MCF 10A (cell line): ENCODE results near the gene CHCHD3. TPM values are rescaled to one million over a fixed set of nuclear protein-coding genes. Genes with fewer than 3 reads are reported as not detected.

Experiments used
- BruUV-seq: library from RNA; stranded (reverse); fragments of 400-500 nt; replicated peaks from 2 replicates; lab custom pipeline; 2021; lab: Mats Ljungman, UMichigan
- CTCF ChIA-PET: fragments of 300-600 bp; sonication (Branson Sonifier 250); formaldehyde crosslinking; extraction: SDS; loops from one replicate; lab custom pipeline; 2021; ENCODE audit warnings: antibody characterized with exemption, inconsistent platforms; lab: Yijun Ruan, JAX
- POLR2A ChIA-PET: fragments of 300-600, 350-650 bp; sonication (Branson Sonifier 250); formaldehyde crosslinking; extraction: SDS; loops from one replicate; lab custom pipeline; 2020; ENCODE audit warnings: antibody characterized with exemption, inconsistent platforms; lab: Yijun Ruan, JAX
- DNase-seq: peaks from one replicate; pipeline ENCODE4 v3.0.0-alpha.2; 2018; ENCODE audit not compliant: unreplicated experiment
- H3K27ac Mint-ChIP-seq: one replicate; pipeline ENCODE4 v1.8.0; 2022; ENCODE audit warnings: mild to moderate bottlenecking, low read depth, mixed read lengths; ENCODE audit not compliant: unreplicated experiment
- H3K27me3 Mint-ChIP-seq: one replicate; pipeline ENCODE4 v1.8.0; 2022; ENCODE audit warnings: mixed read lengths; ENCODE audit not compliant: insufficient read depth, unreplicated experiment
- H3K36me3 Mint-ChIP-seq: one replicate; pipeline ENCODE4 v1.8.0; 2022; ENCODE audit warnings: mild to moderate bottlenecking, moderate library complexity, mixed read lengths; ENCODE audit not compliant: insufficient read depth, unreplicated experiment
- H3K4me1 Mint-ChIP-seq: one replicate; pipeline ENCODE4 v1.8.0; 2022; ENCODE audit warnings: mixed read lengths; ENCODE audit not compliant: insufficient read depth, unreplicated experiment
- H3K4me3 Mint-ChIP-seq: one replicate; pipeline ENCODE4 v1.8.0; 2022; ENCODE audit warnings: mild to moderate bottlenecking, moderate library complexity, mixed read lengths; ENCODE audit not compliant: unreplicated experiment
- H3K9me3 Mint-ChIP-seq: one replicate; pipeline ENCODE4 v1.8.0; 2022; ENCODE audit warnings: mixed read lengths; ENCODE audit not compliant: unreplicated experiment
- CTCF ChIP-seq: fragments of 200-600 bp; IDR thresholded peaks from one replicate; pipeline ENCODE4 v1.8.0; 2022; ENCODE audit warnings: antibody characterized with exemption, mild to moderate bottlenecking; ENCODE audit not compliant: unreplicated experiment
- intact Hi-C: fragments of 100-400 bp; cut with micrococcal nuclease; formaldehyde crosslinking; loops from 2 replicates; pipeline ENCODE4 v1.14.1; 2022
- total RNA-seq: library from RNA; stranded (reverse); gene quantifications from 2 replicates; pipeline ENCODE4 v1.2.3, GENCODE V29; 2022

The CHCHD3 gene
- total RNA-seq, 1 experiment from 2014 or later = 102 TPM

- DNase-seq = no peak
- intact Hi-C loops = no loop called here
- peaks cover 16% of the 10 kb centered on the region for H3K9me3 Mint-ChIP-seq
- no peaks in the 10 kb centered on the region for H3K27me3 Mint-ChIP-seq
- ChIA-PET POLR2A (no interaction called here), CTCF (interaction anchor here (0.6 to 0.8 kb wide), 3 partner anchors 88 to 950 kb away, joined by 3 read pairs; no protein-coding TSS in a partner anchor)
- peaks cover 2% of the 10 kb centered on the region for H3K36me3 Mint-ChIP-seq
- TF ChIP-seq CTCF = no peak
- H3K4me3 Mint-ChIP-seq = no peak overlapping the region
- peaks cover 13% of the 10 kb centered on the region for H3K4me1 Mint-ChIP-seq
- H3K27ac Mint-ChIP-seq = no peak overlapping the region
- no TSS peak for BruUV-seq
Measured at GRCh38 chr7:132771301-132771730, 310.6 kb downstream of the CHCHD3 start.

GRCh38 chr7:132770055-132770454 lies 311.8 kb downstream of the CHCHD3 start:
- Mint-ChIP-seq H3K9me3 (peaks cover 16% of the 10 kb centered on the region), H3K27ac (no peak overlapping the region), H3K36me3 (no peaks in the 10 kb centered on the region), H3K4me1 (peaks cover 13% of the 10 kb centered on the region), H3K4me3 (no peak overlapping the region), H3K27me3 (no peaks in the 10 kb centered on the region)
- POLR2A ChIA-PET = no interaction called here
- DNase-seq = no peak
- CTCF ChIA-PET = interaction anchor here (0.7 kb wide), 1 partner anchor 22 kb away, joined by 3 read pairs; no protein-coding TSS in a partner anchor
- no peak for TF ChIP-seq CTCF
- intact Hi-C loops = no loop called here
- no TSS peak for BruUV-seq

- no peak for TF ChIP-seq CTCF
Measured at GRCh38 chr7:132769280-132769679, 312.6 kb downstream of the CHCHD3 start.

GRCh38 chr7:132768099-132768498 lies 313.8 kb downstream of the CHCHD3 start:
- H3K4me3 Mint-ChIP-seq = no peak overlapping the region
- H3K27me3 Mint-ChIP-seq = no peaks in the 10 kb centered on the region
- no peaks in the 10 kb centered on the region for H3K36me3 Mint-ChIP-seq
- intact Hi-C loops = no loop called here
- peaks cover under 1% of the 10 kb centered on the region for H3K4me1 Mint-ChIP-seq
- no TSS peak for BruUV-seq
- peaks cover 16% of the 10 kb centered on the region for H3K9me3 Mint-ChIP-seq
- no peak overlapping the region for H3K27ac Mint-ChIP-seq
- CTCF ChIA-PET = no interaction called here
- no peak for DNase-seq
- POLR2A ChIA-PET = no interaction called here
- no peak for TF ChIP-seq CTCF

More at GRCh38 chr7:132769280-132769679, 312.6 kb downstream of the CHCHD3 start:
- H3K27ac Mint-ChIP-seq = no peak overlapping the region
- peaks cover 13% of the 10 kb centered on the region for H3K4me1 Mint-ChIP-seq
- no TSS peak for BruUV-seq
- intact Hi-C loops = no loop called here
- DNase-seq = no peak
- H3K9me3 Mint-ChIP-seq = peaks cover 16% of the 10 kb centered on the region
- POLR2A ChIA-PET = no interaction called here
- no peak overlapping the region for H3K4me3 Mint-ChIP-seq
- no peaks in the 10 kb centered on the region for H3K27me3 Mint-ChIP-seq
- no peaks in the 10 kb centered on the region for H3K36me3 Mint-ChIP-seq
- CTCF ChIA-PET = interaction anchor here (0.7 kb wide), 2 partner anchors 23 to 1100 kb away, joined by 3 read pairs; no protein-coding TSS in a partner anchor
